Measurements from ENCODE around the gene RBM47. TPM values are rescaled to one million over a fixed set of nuclear protein-coding genes. Genes with fewer than 3 reads are reported as not detected.

The RBM47 gene
- total RNA-seq, 1 donor from 2014 or later: 4.7 TPM

DNA sequence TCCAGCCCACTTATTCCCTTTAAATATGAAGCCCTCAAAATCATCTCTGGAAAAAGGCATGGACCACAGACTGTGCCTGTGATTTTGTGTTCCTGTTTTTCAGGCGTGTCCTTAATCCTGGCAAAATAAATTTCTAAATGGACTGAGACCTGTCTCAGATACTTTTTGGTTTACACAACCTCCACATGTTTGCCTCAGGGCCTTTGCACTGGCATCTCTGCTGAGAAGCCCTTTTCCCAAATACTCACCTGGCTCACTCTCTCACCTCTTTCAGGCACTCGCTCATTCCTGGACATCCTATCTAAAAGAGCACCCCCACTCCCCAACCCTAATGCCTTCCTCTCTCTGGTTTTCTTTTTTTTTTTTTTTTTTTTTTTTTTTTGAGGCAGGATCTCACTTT, 254.0 kb downstream of the RBM47 start:
- intact Hi-C loops (cut with DNase I): no loop called here
- ATAC-seq (no peak), DNase-seq (ENCODE audit: missing footprints) (no peak)

- DNase-seq (ENCODE audit: missing footprints) (no peak), ATAC-seq (no peak)
- intact Hi-C loops (cut with DNase I): no loop called here
These were observed 254.6 kb downstream of the RBM47 start for GRCh38 chr4:40375095-40375494.

DNA sequence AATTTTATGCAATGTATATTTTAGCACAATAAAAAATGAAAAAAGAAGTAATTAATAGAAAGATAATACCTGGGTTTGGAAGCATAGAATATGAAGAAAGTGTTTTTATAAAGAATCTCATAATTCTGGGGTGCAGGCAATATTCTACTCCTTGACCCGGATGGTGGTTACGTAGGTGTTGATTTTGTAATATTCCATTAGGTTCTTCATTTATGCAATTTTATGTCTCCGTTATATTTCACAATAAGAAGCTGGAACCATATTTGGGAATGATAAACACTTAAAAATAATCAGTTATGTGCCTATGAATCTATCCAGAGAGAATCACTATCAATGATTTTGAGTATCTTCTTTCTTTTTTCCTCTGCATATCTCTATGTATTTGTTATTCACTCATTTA, 256.0 kb downstream of the RBM47 start:
- ATAC-seq: no peak
- intact Hi-C loops (cut with DNase I): no loop called here

More for the DNA sequence above, 256.0 kb downstream of the RBM47 start:
- no peak for DNase-seq (ENCODE audit: missing footprints)

Small RNA genes within 50 kb of the gene (microRNA-seq; reads per million reads assigned to microRNA genes)
- gene MIR4802: not detected

Other genes starting within 250 kb of the RBM47 start
- 0.95 TPM for gene NSUN7, start 120.1 kb upstream of the RBM47 start, total RNA-seq